OCI-LY3 (cell line): Measurements from ENCODE around the gene PLIN5.

Experiments used
- H2AFZ ChIP-seq: fragments of 200-600, 300-600 bp; shearing (Covaris generic); 2 replicates; pipeline ENCODE4 v1.6.0; 2014; ENCODE audit warnings: antibody characterized with exemption, low read depth, low read length
- H3K27ac ChIP-seq: fragments of 200-600, 300-600 bp; sonication (generic); 2 replicates; pipeline ENCODE4 v1.5.1; 2014; ENCODE audit warnings: mild to moderate bottlenecking, low read length, moderate library complexity, mixed read lengths
- H3K27me3 ChIP-seq: fragments of 200-600, 300-600 bp; sonication (generic); 2 replicates; pipeline ENCODE4 v1.6.1; 2014; ENCODE audit warnings: low read depth, low read length, mixed read lengths
- H3K36me3 ChIP-seq: fragments of 200-600, 300-600 bp; sonication (generic); replicated peaks from 2 replicates; pipeline ENCODE3; 2014; ENCODE audit warnings: low read depth, low read length, mixed read lengths
- H3K4me1 ChIP-seq: fragments of 300-600, 200-600 bp; sonication (generic); 2 replicates; pipeline ENCODE4 v1.6.1; 2014; ENCODE audit warnings: low read length, mixed read lengths
- H3K4me2 ChIP-seq: fragments of 200-600, 300-600 bp; sonication (generic); 2 replicates; pipeline ENCODE4 v1.6.1; 2014; ENCODE audit warnings: low read length, mixed read lengths
- H3K4me3 ChIP-seq: fragments of 300-600, 200-600 bp; sonication (generic); 2 replicates; pipeline ENCODE4 v1.5.1; 2014; ENCODE audit warnings: antibody characterized with exemption, mild to moderate bottlenecking, low read length, moderate library complexity
- H3K79me2 ChIP-seq: fragments of 300-600, 200-600 bp; shearing (Covaris generic); 2 replicates; pipeline ENCODE4 v1.6.1; 2014; ENCODE audit warnings: mild to moderate bottlenecking, low read length, mixed read lengths
- H3K9ac ChIP-seq: fragments of 300-600, 200-600 bp; shearing (Covaris generic); 2 replicates; pipeline ENCODE4 v1.6.0; 2014; ENCODE audit warnings: mild to moderate bottlenecking, low read length, moderate library complexity
- H3K9me3 ChIP-seq: fragments of 200-600, 300-600 bp; shearing (Covaris generic); 2 replicates; pipeline ENCODE4 v1.6.1; 2014; ENCODE audit warnings: low read length, mixed read lengths; ENCODE audit not compliant: insufficient read depth
- H4K20me1 ChIP-seq: fragments of 200-600, 300-600 bp; sonication (generic); 2 replicates; pipeline ENCODE4 v1.6.1; 2016; ENCODE audit warnings: low read length, mixed read lengths; ENCODE audit not compliant: insufficient read depth
- EZH2phosphoT487 ChIP-seq: fragments of 200-600 bp; shearing (Covaris generic); IDR thresholded peaks from 2 replicates; pipeline ENCODE4 v1.6.1; 2018; ENCODE audit warnings: antibody characterized with exemption, mixed run types, low read depth
- TF ChIP-seq, protein P1 (sequence below): fragments of 200-600, 300-600 bp; sonication (generic); IDR thresholded peaks from 2 replicates; pipeline ENCODE4 v1.5.1; 2014; ENCODE audit warnings: antibody characterized with exemption, low read length, low read depth

Gene PLIN5

DNA sequence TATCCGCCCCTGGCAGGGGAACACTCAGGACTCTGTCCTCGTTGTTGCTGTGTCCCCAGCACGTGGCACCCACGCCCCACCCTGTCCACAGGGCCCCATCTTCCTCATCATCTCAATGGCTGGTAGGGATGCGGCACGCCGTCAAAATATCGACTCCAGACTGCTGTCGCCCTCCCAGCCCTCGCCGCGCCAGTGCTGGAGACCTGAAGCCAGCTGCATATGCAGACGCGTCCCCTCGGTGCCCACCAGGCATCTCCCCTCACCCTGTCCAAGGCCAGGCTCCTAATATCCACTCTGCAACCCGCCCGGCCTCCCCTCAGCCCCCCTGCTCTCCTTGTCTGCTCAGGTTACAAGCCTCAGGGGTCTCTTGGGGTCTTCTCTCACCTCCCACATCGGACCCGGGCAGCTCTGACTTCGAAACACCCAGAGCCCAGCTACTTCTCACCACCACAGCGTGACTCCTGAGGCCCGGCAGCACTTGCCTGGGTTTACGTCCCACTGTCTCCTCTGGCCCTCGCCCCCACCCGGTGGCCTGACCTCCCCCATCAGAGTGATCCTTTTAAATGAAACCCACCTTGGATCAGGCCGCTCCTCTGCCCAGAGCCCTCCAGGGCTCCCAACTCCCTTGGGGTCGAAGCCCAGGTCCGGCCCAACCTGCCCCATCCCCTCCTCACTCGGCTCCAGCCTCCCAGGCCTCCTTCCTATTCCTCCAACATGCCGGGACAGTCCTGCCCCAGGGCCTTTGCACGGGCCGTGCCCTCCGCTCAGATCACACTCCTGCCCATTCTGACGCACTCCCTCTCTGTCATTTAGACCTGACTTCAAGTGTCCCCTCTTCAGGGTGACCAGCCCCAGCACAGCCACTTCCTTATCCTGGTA, 29.2 kb downstream of the PLIN5 start:
- Histone ChIP-seq H3K27ac (no peak overlapping the region), H2AFZ (no peak overlapping the region), H3K9me3 (no peaks in the 10 kb centered on the region), H3K79me2 (no peaks in the 10 kb centered on the region), H3K36me3 (peaks cover 17% of the 10 kb centered on the region), H3K4me3 (no peak overlapping the region), H3K4me2 (no peak overlapping the region), H3K9ac (no peak overlapping the region), H4K20me1 (0 out of 2 replicates have a peak, but pooled peaks cover 3% of the 10 kb centered on the region), H3K4me1 (no peaks in the 10 kb centered on the region), H3K27me3 (no peaks in the 10 kb centered on the region)
- TF ChIP-seq, protein P1, sequence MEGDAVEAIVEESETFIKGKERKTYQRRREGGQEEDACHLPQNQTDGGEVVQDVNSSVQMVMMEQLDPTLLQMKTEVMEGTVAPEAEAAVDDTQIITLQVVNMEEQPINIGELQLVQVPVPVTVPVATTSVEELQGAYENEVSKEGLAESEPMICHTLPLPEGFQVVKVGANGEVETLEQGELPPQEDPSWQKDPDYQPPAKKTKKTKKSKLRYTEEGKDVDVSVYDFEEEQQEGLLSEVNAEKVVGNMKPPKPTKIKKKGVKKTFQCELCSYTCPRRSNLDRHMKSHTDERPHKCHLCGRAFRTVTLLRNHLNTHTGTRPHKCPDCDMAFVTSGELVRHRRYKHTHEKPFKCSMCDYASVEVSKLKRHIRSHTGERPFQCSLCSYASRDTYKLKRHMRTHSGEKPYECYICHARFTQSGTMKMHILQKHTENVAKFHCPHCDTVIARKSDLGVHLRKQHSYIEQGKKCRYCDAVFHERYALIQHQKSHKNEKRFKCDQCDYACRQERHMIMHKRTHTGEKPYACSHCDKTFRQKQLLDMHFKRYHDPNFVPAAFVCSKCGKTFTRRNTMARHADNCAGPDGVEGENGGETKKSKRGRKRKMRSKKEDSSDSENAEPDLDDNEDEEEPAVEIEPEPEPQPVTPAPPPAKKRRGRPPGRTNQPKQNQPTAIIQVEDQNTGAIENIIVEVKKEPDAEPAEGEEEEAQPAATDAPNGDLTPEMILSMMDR: no peak
- TF ChIP-seq EZH2phosphoT487: no peak

GRCh38 chr19:4504891-4505569, 30.0 kb downstream of the PLIN5 start:
- Histone ChIP-seq H3K36me3 (peaks cover 17% of the 10 kb centered on the region), H3K27ac (no peak overlapping the region), H3K9ac (no peak overlapping the region), H3K4me2 (no peak overlapping the region), H4K20me1 (0 out of 2 replicates have a peak, but pooled peaks cover 3% of the 10 kb centered on the region), H3K79me2 (no peaks in the 10 kb centered on the region), H3K4me3 (no peak overlapping the region), H3K9me3 (no peaks in the 10 kb centered on the region), H3K4me1 (no peaks in the 10 kb centered on the region), H3K27me3 (no peaks in the 10 kb centered on the region), H2AFZ (no peak overlapping the region)
- TF ChIP-seq EZH2phosphoT487: no peak
- TF ChIP-seq, protein P1: no peak

- no peaks in the 10 kb centered on the region for H3K9me3 ChIP-seq
- no peaks in the 10 kb centered on the region for H3K4me1 ChIP-seq
- H3K79me2 ChIP-seq: no peaks in the 10 kb centered on the region
- TF ChIP-seq EZH2phosphoT487: no peak
- TF ChIP-seq, protein P1: no peak
- no peak overlapping the region for H2AFZ ChIP-seq
- no peak overlapping the region for H3K4me3 ChIP-seq
- no peaks in the 10 kb centered on the region for H3K27me3 ChIP-seq
- no peak overlapping the region for H3K9ac ChIP-seq
- H4K20me1 ChIP-seq: 0 out of 2 replicates have a peak, but pooled peaks cover 3% of the 10 kb centered on the region
- H3K36me3 ChIP-seq: peaks cover 17% of the 10 kb centered on the region
- no peak overlapping the region for H3K27ac ChIP-seq
- H3K4me2 ChIP-seq: no peak overlapping the region
Observed at GRCh38 chr19:4504297-4504701, 30.7 kb downstream of the PLIN5 start.

DNA sequence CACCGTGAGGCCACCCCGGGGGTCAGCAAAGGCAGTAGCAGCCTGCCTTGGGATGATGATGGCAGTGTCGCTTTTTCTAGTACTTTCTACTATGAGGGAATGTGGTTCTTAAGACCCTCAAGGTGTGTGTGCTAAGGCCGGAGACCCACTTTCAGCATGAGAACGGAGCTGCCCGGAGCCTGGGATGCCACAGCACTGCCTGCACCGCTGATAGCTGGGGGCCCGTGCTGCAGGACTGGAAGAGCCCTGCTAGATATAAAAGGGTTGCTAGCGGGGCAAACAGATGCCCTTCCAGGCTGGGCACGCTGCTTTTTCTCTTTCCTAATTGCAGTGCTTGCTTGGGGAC, 31.2 kb downstream of the PLIN5 start:
- no peaks in the 10 kb centered on the region for H3K79me2 ChIP-seq
- no peak overlapping the region for H2AFZ ChIP-seq
- TF ChIP-seq, protein P1: no peak
- no peak for TF ChIP-seq EZH2phosphoT487
- 0 out of 2 replicates have a peak, but pooled peaks cover 3% of the 10 kb centered on the region for H4K20me1 ChIP-seq
- no peaks in the 10 kb centered on the region for H3K4me1 ChIP-seq
- H3K4me2 ChIP-seq: no peak overlapping the region
- no peaks in the 10 kb centered on the region for H3K27me3 ChIP-seq
- peaks cover 18% of the 10 kb centered on the region for H3K36me3 ChIP-seq
- no peak overlapping the region for H3K27ac ChIP-seq
- no peak overlapping the region for H3K9ac ChIP-seq
- no peak overlapping the region for H3K4me3 ChIP-seq
- no peaks in the 10 kb centered on the region for H3K9me3 ChIP-seq
